ENCODE data around the gene FYTTD1.

The FYTTD1 gene

DNA sequence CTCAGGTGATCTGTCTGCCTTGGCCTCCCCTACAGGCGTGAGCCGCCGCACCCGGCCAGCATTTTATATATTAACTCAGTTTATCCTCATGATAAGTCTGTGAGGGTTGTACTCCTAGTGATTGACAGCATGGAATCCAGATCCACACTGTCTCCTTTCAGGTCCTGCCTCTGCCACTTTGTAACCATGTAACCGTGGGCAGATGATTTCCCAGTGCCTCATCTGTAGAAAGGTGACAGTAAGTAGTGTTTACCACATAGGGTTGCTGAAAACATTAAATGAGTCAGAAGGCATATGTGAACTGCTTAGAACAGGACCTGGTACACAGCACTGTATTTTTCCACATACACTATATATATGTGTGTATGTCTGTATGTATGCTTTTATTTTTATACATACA, 2.4 kb downstream of the FYTTD1 start:
- TF ChIP-seq, protein P1, sequence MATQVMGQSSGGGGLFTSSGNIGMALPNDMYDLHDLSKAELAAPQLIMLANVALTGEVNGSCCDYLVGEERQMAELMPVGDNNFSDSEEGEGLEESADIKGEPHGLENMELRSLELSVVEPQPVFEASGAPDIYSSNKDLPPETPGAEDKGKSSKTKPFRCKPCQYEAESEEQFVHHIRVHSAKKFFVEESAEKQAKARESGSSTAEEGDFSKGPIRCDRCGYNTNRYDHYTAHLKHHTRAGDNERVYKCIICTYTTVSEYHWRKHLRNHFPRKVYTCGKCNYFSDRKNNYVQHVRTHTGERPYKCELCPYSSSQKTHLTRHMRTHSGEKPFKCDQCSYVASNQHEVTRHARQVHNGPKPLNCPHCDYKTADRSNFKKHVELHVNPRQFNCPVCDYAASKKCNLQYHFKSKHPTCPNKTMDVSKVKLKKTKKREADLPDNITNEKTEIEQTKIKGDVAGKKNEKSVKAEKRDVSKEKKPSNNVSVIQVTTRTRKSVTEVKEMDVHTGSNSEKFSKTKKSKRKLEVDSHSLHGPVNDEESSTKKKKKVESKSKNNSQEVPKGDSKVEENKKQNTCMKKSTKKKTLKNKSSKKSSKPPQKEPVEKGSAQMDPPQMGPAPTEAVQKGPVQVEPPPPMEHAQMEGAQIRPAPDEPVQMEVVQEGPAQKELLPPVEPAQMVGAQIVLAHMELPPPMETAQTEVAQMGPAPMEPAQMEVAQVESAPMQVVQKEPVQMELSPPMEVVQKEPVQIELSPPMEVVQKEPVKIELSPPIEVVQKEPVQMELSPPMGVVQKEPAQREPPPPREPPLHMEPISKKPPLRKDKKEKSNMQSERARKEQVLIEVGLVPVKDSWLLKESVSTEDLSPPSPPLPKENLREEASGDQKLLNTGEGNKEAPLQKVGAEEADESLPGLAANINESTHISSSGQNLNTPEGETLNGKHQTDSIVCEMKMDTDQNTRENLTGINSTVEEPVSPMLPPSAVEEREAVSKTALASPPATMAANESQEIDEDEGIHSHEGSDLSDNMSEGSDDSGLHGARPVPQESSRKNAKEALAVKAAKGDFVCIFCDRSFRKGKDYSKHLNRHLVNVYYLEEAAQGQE (IDR thresholded peaks at IDR 0.05; ENCODE audit: insufficient read depth in 1 of 2, low read depth in 2 of 2, low read length in 2 of 2), result no peak
- TF ChIP-seq SIN3A (IDR thresholded peaks at IDR 0.05; ENCODE audit: borderline replicate concordance, insufficient read depth, low read length) (no peak), FOXP2 (optimal IDR thresholded peaks at IDR 0.05; ENCODE audit: borderline replicate concordance, extremely low read depth, extremely low read length, insufficient read depth) (no peak), TAF1 (IDR thresholded peaks at IDR 0.05; ENCODE audit: borderline replicate concordance, insufficient read depth, low read length) (no peak), POLR2AphosphoS5 (IDR thresholded peaks at IDR 0.05; ENCODE audit: low read depth, low read length) (no peak)

DNA sequence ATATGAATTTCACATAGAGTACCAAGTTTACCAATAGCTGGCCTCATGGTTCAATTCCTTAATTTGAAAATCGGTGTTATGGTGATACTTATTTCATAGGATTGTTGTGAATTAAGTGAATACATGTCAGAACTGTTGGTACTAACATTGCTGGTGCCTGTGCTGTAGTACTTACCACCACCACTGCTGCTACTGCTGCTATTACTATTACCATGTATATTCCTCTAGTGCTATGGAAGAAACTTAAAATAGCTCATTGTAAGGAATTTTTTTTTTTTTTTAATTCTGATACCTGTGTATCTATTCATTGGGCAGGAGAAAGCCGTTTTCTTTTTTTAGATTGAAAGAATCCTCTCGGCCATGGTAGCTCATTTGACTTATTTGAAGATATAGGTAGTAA, 3.6 kb downstream of the FYTTD1 start:
- TF ChIP-seq TAF1 (IDR thresholded peaks at IDR 0.05; ENCODE audit: borderline replicate concordance, insufficient read depth, low read length) (no peak), POLR2AphosphoS5 (IDR thresholded peaks at IDR 0.05; ENCODE audit: low read depth, low read length) (no peak), FOXP2 (optimal IDR thresholded peaks at IDR 0.05; ENCODE audit: borderline replicate concordance, extremely low read depth, extremely low read length, insufficient read depth) (no peak), SIN3A (IDR thresholded peaks at IDR 0.05; ENCODE audit: borderline replicate concordance, insufficient read depth, low read length) (no peak)
- TF ChIP-seq, protein P1 (IDR thresholded peaks at IDR 0.05; ENCODE audit: insufficient read depth in 1 of 2, low read depth in 2 of 2, low read length in 2 of 2), result no peak

DNA sequence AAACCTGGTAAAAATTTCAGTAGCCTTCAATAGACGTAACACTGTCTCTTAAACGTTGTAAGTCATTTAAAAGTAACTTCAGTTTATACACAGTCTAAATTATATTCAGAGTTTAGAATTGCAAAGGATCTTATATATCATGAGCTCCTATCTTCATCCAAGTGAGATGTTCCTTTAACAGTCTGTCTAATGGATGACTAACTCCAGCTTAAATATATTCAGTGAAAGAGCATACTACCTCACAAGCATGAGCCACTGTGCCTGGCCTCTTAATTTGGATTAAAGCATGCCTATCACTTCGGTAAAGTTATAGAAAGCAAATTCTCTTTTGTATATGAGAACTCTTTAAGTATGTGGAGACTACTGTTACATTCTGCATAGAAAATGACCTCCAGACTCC, 7.0 kb downstream of the FYTTD1 start:
- TF ChIP-seq TAF1 (IDR thresholded peaks at IDR 0.05; ENCODE audit: borderline replicate concordance, insufficient read depth, low read length) (no peak), POLR2AphosphoS5 (IDR thresholded peaks at IDR 0.05; ENCODE audit: low read depth, low read length) (no peak), SIN3A (IDR thresholded peaks at IDR 0.05; ENCODE audit: borderline replicate concordance, insufficient read depth, low read length) (no peak), FOXP2 (optimal IDR thresholded peaks at IDR 0.05; ENCODE audit: borderline replicate concordance, extremely low read depth, extremely low read length, insufficient read depth) (no peak)
- TF ChIP-seq, protein P1 (IDR thresholded peaks at IDR 0.05; ENCODE audit: insufficient read depth in 1 of 2, low read depth in 2 of 2, low read length in 2 of 2), result no peak

DNA sequence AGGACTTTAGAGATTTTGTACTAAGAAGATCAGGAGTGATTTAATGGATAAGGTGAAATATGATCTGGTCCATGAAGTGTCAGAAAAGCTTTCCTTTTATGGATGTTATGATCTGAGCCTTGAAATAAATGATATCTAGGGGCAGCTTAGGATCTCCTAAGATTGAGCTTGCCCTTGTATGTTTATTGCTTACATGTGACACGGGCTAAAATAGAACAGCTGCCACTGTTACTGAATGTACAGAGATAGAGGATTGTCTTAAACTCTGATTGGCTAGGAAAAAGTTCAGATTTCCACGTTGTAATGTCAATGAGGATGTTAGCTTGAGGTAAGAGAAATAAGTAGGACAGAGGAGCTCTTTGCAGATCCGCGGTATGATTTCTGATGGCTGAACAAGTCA, 8.8 kb downstream of the FYTTD1 start:
- TF ChIP-seq TAF1 (IDR thresholded peaks at IDR 0.05; ENCODE audit: borderline replicate concordance, insufficient read depth, low read length) (no peak), SIN3A (IDR thresholded peaks at IDR 0.05; ENCODE audit: borderline replicate concordance, insufficient read depth, low read length) (no peak), POLR2AphosphoS5 (IDR thresholded peaks at IDR 0.05; ENCODE audit: low read depth, low read length) (no peak), FOXP2 (optimal IDR thresholded peaks at IDR 0.05; ENCODE audit: borderline replicate concordance, extremely low read depth, extremely low read length, insufficient read depth) (no peak)
- TF ChIP-seq, protein P1 (IDR thresholded peaks at IDR 0.05; ENCODE audit: insufficient read depth in 1 of 2, low read depth in 2 of 2, low read length in 2 of 2), result no peak

DNA sequence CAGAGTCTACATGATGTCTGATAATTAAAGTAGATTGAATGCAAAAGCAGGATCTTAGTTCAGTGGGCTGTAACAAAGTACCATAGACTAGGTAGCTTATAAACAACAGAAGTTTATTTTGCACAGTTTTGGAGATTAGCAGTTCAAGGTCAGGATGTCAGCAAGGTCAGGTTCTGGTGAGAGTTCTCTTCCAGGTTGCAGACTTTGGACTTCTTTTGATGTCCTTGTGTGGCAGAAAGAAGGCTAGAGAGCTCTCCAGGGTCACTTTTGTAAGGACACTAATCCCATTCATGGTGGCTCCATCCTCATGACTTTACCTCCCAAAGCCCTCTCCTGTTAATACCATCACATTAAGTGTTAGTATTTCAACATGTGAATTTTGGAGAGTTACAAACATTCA, 12.1 kb downstream of the FYTTD1 start:
- TF ChIP-seq SIN3A (IDR thresholded peaks at IDR 0.05; ENCODE audit: borderline replicate concordance, insufficient read depth, low read length) (no peak), POLR2AphosphoS5 (IDR thresholded peaks at IDR 0.05; ENCODE audit: low read depth, low read length) (no peak), FOXP2 (optimal IDR thresholded peaks at IDR 0.05; ENCODE audit: borderline replicate concordance, extremely low read depth, extremely low read length, insufficient read depth) (no peak), TAF1 (IDR thresholded peaks at IDR 0.05; ENCODE audit: borderline replicate concordance, insufficient read depth, low read length) (no peak)
- TF ChIP-seq, protein P1 (IDR thresholded peaks at IDR 0.05; ENCODE audit: insufficient read depth in 1 of 2, low read depth in 2 of 2, low read length in 2 of 2), result no peak

Data from PFSK-1 (cell line).